ENCODE measurements around the gene AOC2. TPM values are rescaled to one million over a fixed set of nuclear protein-coding genes. Genes with fewer than 3 reads are reported as not detected.
"Not testable (repeated sequence)": the region's sequence is repeated elsewhere in the genome, so short reads cannot be mapped to it uniquely, and the experiment has no call there.

Gene AOC2
- total RNA-seq, 3 donors from 2014 or later, result 0.92 to 2.1 (median 0.96) TPM

GRCh38 chr17:42849451-42850181, 5.2 kb downstream of the AOC2 start:
- no peak for TF ChIP-seq CTCF (IDR thresholded peaks at IDR 0.05)

GRCh38 chr17:42850954-42851353, 6.6 kb downstream of the AOC2 start, which contains the start of gene AOC3:
Gene AOC3 (plus strand): TSS chr17:42851199. CDS start chr17:42851344, 145 bp downstream.
- intact Hi-C loops (cut with DNase I, micrococcal nuclease), result no loop called here
- Histone ChIP-seq H3K4me3 (no peak within 1 kb of the TSS), H3K9me3 (no peaks in the 10 kb centered on the region), H3K36me3 (ENCODE audit: low read depth) (no peaks in the 10 kb centered on the region), H3K4me1 (ENCODE audit: low read depth) (no peaks in the 10 kb centered on the region)
- no peak for TF ChIP-seq CTCF (IDR thresholded peaks at IDR 0.05)
- ATAC-seq, result peak; percentile 15
- peak in 2 of 3 donors; percentile 35 to 53 for DNase-seq

More at GRCh38 chr17:42849451-42850181, 5.2 kb downstream of the AOC2 start:
- H3K9me3 ChIP-seq, result no peaks in the 10 kb centered on the region
- DNase-seq (no peak), ATAC-seq (peak; percentile 11)
- H3K36me3 ChIP-seq (ENCODE audit: low read depth), result no peaks in the 10 kb centered on the region
- no peak overlapping the region for H3K4me3 ChIP-seq
- H3K4me1 ChIP-seq (ENCODE audit: low read depth), result no peaks in the 10 kb centered on the region
- intact Hi-C loops (cut with DNase I, micrococcal nuclease), result no loop called here

- H3K4me1 ChIP-seq (ENCODE audit: low read depth); H3K36me3 ChIP-seq (ENCODE audit: low read depth); H3K4me3 ChIP-seq; intact Hi-C loops (cut with DNase I, micrococcal nuclease); H3K9me3 ChIP-seq: not testable (repeated sequence)
- DNase-seq (peak in 1 of 3 donors; percentile 40), ATAC-seq (peak; percentile 6)
Observed at GRCh38 chr17:42851371-42852240, 7.2 kb downstream of the AOC2 start.

GRCh38 chr17:42852351-42852750, 8.0 kb downstream of the AOC2 start:
- Histone ChIP-seq H3K4me3 (no peak overlapping the region), H3K36me3 (ENCODE audit: low read depth) (no peaks in the 10 kb centered on the region), H3K9me3 (no peaks in the 10 kb centered on the region), H3K4me1 (ENCODE audit: low read depth) (no peaks in the 10 kb centered on the region)
- no peak for TF ChIP-seq CTCF (IDR thresholded peaks at IDR 0.05)
- intact Hi-C loops (cut with DNase I, micrococcal nuclease), result no loop called here
- no peak for ATAC-seq
- peak in 1 of 3 donors; percentile 31 for DNase-seq

- H3K4me1 ChIP-seq (ENCODE audit: low read depth), result no peaks in the 10 kb centered on the region
- H3K4me3 ChIP-seq, result no peak overlapping the region
- ATAC-seq, result peak; percentile 11
- intact Hi-C loops (cut with DNase I, micrococcal nuclease), result no loop called here
- peak in 1 of 3 donors; percentile 7 for DNase-seq
- no peaks in the 10 kb centered on the region for H3K9me3 ChIP-seq
- no peak for TF ChIP-seq CTCF (IDR thresholded peaks at IDR 0.05)
- no peaks in the 10 kb centered on the region for H3K36me3 ChIP-seq (ENCODE audit: low read depth)
Observed at GRCh38 chr17:42853004-42853403, 8.6 kb downstream of the AOC2 start.

- intact Hi-C loops (cut with DNase I, micrococcal nuclease), result no loop called here
- TF ChIP-seq CTCF (IDR thresholded peaks at IDR 0.05), result no peak
- ATAC-seq (peak; percentile 8), DNase-seq (peak in 1 of 3 donors; percentile 19)
- no peaks in the 10 kb centered on the region for H3K9me3 ChIP-seq
- H3K36me3 ChIP-seq (ENCODE audit: low read depth), result no peaks in the 10 kb centered on the region
- no peak overlapping the region for H3K4me3 ChIP-seq
- H3K4me1 ChIP-seq (ENCODE audit: low read depth), result no peaks in the 10 kb centered on the region
Observed at GRCh38 chr17:42853597-42853967, 9.2 kb downstream of the AOC2 start.
